Epithelial cell of proximal tubule (primary cell): ENCODE measurements around the gene UQCRQ. TPM values are rescaled to one million over a fixed set of nuclear protein-coding genes. Genes with fewer than 3 reads are reported as not detected.

Source experiments
- DNase-seq: peaks from one replicate; pipeline ENCODE4 v3.0.0-alpha.2; 2011; ENCODE audit warnings: low read depth
- H3K4me3 ChIP-seq: 2 replicates; pipeline ENCODE4 v1.5.1; 2011; ENCODE audit warnings: low read depth, mild to moderate bottlenecking, low read length
- total RNA-seq: library from RNA; depleted of rRNA; stranded (reverse); fragments of >200 nt; gene quantifications from 2 replicates; pipeline ENCODE4 v1.2.3, GENCODE V29; 2015
- TF ChIP-seq, protein P1 (sequence below): conservative IDR thresholded peaks from 2 replicates; pipeline ENCODE4 v1.5.1; 2012; ENCODE audit warnings: low read depth, mild to moderate bottlenecking, low read length

The UQCRQ gene
- total RNA-seq, 1 donor from 2014 or later = 304 TPM

DNA sequence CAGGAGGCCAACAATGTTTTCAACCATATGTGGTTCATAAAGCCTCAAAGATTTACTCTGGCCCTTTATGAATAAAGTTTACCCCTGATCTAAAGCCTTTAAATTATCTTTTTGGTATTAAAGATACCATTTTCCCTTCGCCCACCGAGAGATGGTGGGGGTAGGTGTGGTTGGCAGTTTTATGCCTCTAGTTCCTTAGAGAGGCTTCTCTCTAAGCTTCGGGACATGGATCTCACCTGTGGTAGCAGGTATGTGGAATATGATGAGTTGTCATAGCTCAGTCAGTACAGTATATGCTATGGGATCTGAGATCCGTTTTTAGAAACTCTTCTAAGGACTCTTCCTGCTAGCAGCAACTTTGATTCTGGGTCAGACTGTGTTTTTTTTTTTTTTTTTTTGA, 2.3 kb downstream of the UQCRQ start:
- no peak for DNase-seq
- H3K4me3 ChIP-seq = no peak overlapping the region
- TF ChIP-seq, protein P1, sequence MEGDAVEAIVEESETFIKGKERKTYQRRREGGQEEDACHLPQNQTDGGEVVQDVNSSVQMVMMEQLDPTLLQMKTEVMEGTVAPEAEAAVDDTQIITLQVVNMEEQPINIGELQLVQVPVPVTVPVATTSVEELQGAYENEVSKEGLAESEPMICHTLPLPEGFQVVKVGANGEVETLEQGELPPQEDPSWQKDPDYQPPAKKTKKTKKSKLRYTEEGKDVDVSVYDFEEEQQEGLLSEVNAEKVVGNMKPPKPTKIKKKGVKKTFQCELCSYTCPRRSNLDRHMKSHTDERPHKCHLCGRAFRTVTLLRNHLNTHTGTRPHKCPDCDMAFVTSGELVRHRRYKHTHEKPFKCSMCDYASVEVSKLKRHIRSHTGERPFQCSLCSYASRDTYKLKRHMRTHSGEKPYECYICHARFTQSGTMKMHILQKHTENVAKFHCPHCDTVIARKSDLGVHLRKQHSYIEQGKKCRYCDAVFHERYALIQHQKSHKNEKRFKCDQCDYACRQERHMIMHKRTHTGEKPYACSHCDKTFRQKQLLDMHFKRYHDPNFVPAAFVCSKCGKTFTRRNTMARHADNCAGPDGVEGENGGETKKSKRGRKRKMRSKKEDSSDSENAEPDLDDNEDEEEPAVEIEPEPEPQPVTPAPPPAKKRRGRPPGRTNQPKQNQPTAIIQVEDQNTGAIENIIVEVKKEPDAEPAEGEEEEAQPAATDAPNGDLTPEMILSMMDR = no peak

DNA sequence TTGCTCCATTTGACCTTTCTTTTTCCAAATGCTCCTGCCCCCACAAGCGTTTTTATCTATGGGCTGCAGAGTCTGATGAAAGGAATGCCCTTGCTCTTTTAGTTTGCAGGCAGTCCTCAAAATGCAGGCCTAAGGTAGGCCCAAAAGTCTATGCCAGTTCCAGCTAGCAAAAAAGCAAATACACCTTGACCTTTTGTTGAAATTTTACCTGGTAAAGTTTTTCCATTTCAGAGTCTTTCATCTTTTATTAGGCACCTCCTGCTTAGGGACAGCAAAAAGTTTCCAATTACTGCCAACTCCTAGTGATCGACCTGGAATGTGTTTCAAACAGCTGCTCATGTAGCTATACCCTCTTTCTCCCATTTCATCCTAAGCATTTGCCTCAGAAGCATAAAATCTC, 4.4 kb downstream of the UQCRQ start:
- H3K4me3 ChIP-seq = no peak overlapping the region
- TF ChIP-seq, protein P1 = no peak
- DNase-seq = no peak

DNA sequence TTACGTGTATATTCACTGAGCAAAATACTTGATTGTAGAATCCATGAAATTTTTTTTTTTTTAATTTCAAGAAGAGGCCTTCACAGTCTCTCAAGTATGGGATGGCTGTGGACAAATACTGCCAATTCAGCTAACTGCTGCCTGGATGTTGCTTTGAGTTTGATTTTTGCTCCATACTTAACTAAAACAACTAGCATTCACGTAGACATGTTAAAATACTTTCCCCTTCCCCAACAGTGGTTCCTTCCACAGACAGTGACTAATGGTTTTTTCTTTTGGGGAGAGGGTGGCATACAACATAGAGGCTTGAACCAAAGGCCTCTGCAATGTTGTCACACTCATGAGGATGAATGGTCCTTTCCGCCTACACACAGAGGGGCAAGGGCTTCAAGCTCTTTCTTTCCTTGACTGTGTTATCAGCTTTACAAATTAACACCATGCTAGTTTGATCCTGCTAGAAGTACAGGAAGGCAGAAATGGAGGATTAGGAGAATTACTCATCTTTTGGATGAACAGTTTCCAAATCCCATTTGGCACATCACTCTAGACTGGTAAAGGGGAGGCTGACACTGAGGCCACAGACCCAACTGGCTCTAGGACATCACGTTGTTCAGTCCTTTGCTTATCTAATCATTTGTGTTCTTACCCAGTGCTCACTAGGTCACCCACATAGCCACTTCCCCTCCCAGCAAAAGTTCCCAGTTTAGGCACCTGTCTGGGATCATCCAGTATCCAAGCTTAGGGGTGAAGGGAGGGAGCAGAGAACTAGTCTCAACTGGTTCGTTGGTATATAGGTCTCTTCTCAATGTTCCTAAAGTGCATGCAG, 5.2 kb downstream of the UQCRQ start:
- TF ChIP-seq, protein P1 = no peak
- DNase-seq = no peak
- H3K4me3 ChIP-seq = no peak overlapping the region

DNA sequence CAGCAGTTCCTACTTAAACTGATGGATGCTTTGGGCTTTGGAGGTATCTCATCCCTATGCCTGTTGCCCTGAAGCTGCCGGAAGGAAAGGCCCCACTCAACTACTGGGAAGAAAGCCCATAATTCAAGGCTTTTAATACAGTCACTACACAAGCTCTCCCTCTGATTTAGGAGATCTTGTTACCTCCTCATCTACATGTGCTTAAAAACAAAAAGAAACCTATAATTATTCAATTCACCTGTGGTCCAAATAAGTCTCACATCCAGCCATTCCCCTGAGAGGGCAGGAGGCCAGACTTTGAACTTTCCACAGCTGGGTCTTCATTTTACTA, 6.3 kb downstream of the UQCRQ start:
- no peak overlapping the region for H3K4me3 ChIP-seq
- DNase-seq = no peak
- TF ChIP-seq, protein P1 = no peak

DNA sequence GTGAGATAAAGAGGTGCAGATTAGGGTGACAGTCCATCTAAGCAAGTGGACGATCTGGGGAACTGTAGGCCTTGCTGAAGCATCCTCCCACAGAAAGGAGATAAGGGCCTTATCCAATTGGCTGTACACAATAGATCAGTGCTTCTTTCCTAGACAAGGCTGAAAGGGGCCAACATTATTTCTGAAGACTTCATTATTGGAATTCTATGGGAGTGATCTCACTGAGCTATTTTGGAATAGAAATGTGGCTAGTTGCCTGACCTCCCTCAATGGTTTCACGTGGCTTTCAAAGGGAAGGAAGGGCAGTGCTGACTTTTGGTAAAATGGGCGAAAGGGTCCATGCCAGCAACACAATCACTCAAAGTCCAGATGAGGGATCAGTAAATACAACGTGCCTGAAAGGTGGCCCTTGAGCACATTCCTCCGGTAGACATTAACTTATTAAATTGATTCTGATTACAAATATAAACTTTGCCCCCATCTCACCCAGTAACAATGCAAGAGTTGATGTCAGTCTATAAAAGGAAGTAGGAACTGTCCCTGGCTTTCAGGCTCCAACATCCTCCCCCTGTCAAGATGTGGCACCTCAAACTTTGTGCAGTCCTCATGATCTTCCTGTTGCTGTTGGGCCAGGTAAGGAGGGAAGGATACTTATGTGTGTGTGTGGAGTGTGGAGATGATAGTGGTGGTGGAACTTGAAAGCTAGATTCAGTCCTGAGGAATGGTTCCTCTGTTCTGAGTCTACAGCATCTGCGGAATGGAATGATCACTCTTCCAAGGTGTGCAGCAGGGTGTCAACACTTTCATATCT, 6.9 kb downstream of the UQCRQ start, which contains the start of gene LEAP2:
LEAP2 (plus strand) TSS at position 550 of the 811 bp plus-strand sequence; CDS start at position 577, 27 bp downstream.
- no peak within 1 kb of the TSS for H3K4me3 ChIP-seq
- TF ChIP-seq, protein P1 = no peak
- DNase-seq = no peak

DNA sequence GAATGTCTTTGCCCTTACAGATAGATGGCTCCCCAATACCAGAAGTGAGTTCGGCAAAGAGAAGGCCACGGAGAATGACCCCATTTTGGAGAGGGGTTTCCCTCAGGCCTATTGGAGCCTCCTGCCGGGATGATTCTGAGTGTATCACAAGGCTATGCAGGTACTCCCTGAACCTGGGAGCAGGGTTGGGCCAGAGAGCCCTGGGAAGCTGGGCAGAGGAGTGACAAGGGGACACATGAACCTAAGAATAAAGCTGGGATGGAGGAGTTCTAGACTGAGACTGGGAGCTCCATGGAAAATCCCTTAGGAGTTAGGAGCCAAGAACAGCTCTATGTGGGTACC, 7.5 kb downstream of the UQCRQ start:
- TF ChIP-seq, protein P1 = no peak
- no peak overlapping the region for H3K4me3 ChIP-seq
- no peak for DNase-seq
